ENCODE data around the gene SH3RF3.

DNA sequence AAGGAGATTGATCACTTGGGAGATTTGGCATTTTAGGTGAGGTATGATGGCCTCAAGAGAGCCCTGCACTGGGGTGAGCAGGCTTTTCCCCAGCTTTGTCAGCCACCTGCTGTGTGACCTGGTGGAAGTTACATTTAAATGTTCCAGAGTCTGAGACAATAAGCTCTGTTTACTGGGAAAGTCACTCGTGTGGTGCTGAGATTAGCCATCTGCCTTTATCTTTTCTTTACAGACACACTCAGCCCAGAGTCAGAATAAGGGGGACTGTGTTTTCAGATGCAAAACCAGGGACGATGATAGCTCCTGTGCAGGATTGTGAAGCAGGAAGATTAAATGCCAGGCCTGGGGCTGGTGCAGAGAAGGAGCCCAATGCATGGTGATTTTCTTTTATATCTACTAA, 47.9 kb downstream of the SH3RF3 start:
- no peak for TF ChIP-seq POLR2A (IDR thresholded peaks at IDR 0.05)
- TF ChIP-seq, protein P1, sequence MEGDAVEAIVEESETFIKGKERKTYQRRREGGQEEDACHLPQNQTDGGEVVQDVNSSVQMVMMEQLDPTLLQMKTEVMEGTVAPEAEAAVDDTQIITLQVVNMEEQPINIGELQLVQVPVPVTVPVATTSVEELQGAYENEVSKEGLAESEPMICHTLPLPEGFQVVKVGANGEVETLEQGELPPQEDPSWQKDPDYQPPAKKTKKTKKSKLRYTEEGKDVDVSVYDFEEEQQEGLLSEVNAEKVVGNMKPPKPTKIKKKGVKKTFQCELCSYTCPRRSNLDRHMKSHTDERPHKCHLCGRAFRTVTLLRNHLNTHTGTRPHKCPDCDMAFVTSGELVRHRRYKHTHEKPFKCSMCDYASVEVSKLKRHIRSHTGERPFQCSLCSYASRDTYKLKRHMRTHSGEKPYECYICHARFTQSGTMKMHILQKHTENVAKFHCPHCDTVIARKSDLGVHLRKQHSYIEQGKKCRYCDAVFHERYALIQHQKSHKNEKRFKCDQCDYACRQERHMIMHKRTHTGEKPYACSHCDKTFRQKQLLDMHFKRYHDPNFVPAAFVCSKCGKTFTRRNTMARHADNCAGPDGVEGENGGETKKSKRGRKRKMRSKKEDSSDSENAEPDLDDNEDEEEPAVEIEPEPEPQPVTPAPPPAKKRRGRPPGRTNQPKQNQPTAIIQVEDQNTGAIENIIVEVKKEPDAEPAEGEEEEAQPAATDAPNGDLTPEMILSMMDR (IDR thresholded peaks at IDR 0.05): no peak
